Gastrocnemius medialis (tissue), 4 donors: Measurements from ENCODE around the gene FDPS.

ENCODE experiments used
- CTCF ChIP-seq, 5 experiments: fragments of 450-650 bp in 3 of 5; fragments of 200-600 bp in 2 of 5; sonication (generic) in 2 of 5; IDR thresholded peaks in 4 of 5; conservative IDR thresholded peaks in 1 of 5; 1 replicate in 4 of 5; 2 replicates in 1 of 5; pipeline ENCODE4 v1.5.1; 2016 to 2019; ENCODE audit warnings: antibody characterized with exemption in 5 of 5, mild to moderate bottlenecking in 3 of 5, moderate library complexity in 3 of 5
- POLR2A ChIP-seq, 2 donors: fragments of 450-650 bp; IDR thresholded peaks; one replicate each; pipeline ENCODE4 v1.6.1; 2017; ENCODE audit warnings: antibody characterized with exemption in 2 of 2, mild to moderate bottlenecking in 2 of 2, moderate library complexity in 2 of 2

- TF ChIP-seq CTCF (IDR thresholded peaks at IDR 0.05 in 4 of 5, conservative IDR thresholded peaks at IDR 0.05 in 1 of 5), result no peak
- no peak for TF ChIP-seq POLR2A (IDR thresholded peaks at IDR 0.05)
These were observed 7.3 kb upstream of the FDPS start, which contains the start of gene PKLR for GRCh38 chr1:155301342-155301841.
